HG02981 (cell line): ENCODE data around the gene DNLZ.
"Not testable (repeated sequence)": the region's sequence is repeated elsewhere in the genome, so short reads cannot be mapped to it uniquely, and the experiment has no call there.

ENCODE experiments used
- ATAC-seq: cut with Tn5 transposase; IDR thresholded peaks from one replicate; pipeline ENCODE4 v1.9.1; 2021; ENCODE audit warnings: mild to moderate bottlenecking, moderate library complexity; ENCODE audit not compliant: unreplicated experiment

DNLZ gene

GRCh38 chr9:136363106-136363948, at the start of gene DNLZ:
DNLZ (minus strand) TSS chr9:136363744; CDS start chr9:136363714, 30 bp downstream.
- ATAC-seq = peak; percentile 81

- no peak for ATAC-seq
Measured at GRCh38 chr9:136412962-136413361, 49.4 kb upstream of the DNLZ start.

GRCh38 chr9:136411378-136411777, 47.8 kb upstream of the DNLZ start:
- no peak for ATAC-seq

GRCh38 chr9:136410500-136411287, 47.1 kb upstream of the DNLZ start, which contains the start of the genes ENTR1 and PMPCA:
ENTR1 (minus strand) TSS chr9:136410614; CDS start chr9:136410397, 217 bp downstream.
PMPCA (plus strand) TSS chr9:136410658; CDS start chr9:136410669, 11 bp downstream.
- peak; percentile 71 for ATAC-seq

GRCh38 chr9:136409557-136410455, 46.3 kb upstream of the DNLZ start:
- peak; percentile 12 for ATAC-seq

- ATAC-seq = no peak
Measured at GRCh38 chr9:136407911-136408310, 44.4 kb upstream of the DNLZ start.

GRCh38 chr9:136407061-136407460, 43.5 kb upstream of the DNLZ start:
- ATAC-seq = not testable (repeated sequence)

- ATAC-seq = not testable (repeated sequence)
Measured at GRCh38 chr9:136405904-136406303, 42.4 kb upstream of the DNLZ start.

GRCh38 chr9:136405481-136405880, 41.9 kb upstream of the DNLZ start:
- no peak for ATAC-seq

GRCh38 chr9:136404801-136405136, 41.2 kb upstream of the DNLZ start:
- ATAC-seq = no peak

- no peak for ATAC-seq
Measured at GRCh38 chr9:136403915-136404800, 40.6 kb upstream of the DNLZ start.

- no peak for ATAC-seq
Measured at GRCh38 chr9:136403538-136403914, 40.0 kb upstream of the DNLZ start.

- ATAC-seq = no peak
Measured at GRCh38 chr9:136402067-136402466, 38.5 kb upstream of the DNLZ start.

- ATAC-seq = no peak
Measured at GRCh38 chr9:136401173-136401922, 37.8 kb upstream of the DNLZ start.

- peak; percentile 67 for ATAC-seq
Measured at GRCh38 chr9:136400038-136400834, 36.7 kb upstream of the DNLZ start, which contains the start of gene SNAPC4. SNAPC4 (minus strand) TSS chr9:136400170; CDS start chr9:136398428, 1,742 bp downstream.

GRCh38 chr9:136399176-136400037, 35.9 kb upstream of the DNLZ start:
- no peak for ATAC-seq

- no peak for ATAC-seq
Measured at GRCh38 chr9:136398286-136398685, 34.7 kb upstream of the DNLZ start.
